H9 (cell line): ENCODE measurements around the gene IPP. TPM values are rescaled to one million over a fixed set of nuclear protein-coding genes. Genes with fewer than 3 reads are reported as not detected.
"Not testable (repeated sequence)": the region's sequence is repeated elsewhere in the genome, so short reads cannot be mapped to it uniquely, and the experiment has no call there.

Experiments used
- DNase-seq: peaks from one replicate; pipeline ENCODE4 v3.0.0-alpha.2; 2017
- H2AFZ ChIP-seq: one replicate; pipeline ENCODE4 v1.6.1; 2013; ENCODE audit warnings: mild to moderate bottlenecking, low read length, control low read depth, moderate library complexity
- H2AK5ac ChIP-seq: 2 replicates; pipeline ENCODE4 v1.6.1; 2013; ENCODE audit warnings: low read length, control low read depth, mixed read lengths; ENCODE audit not compliant: insufficient read length
- H2BK120ac ChIP-seq: one replicate; pipeline ENCODE4 v1.6.1; 2013; ENCODE audit warnings: low read depth, mild to moderate bottlenecking, low read length, control low read depth, inconsistent platforms; ENCODE audit not compliant: poor library complexity, severe bottlenecking
- H2BK12ac ChIP-seq: 2 replicates; pipeline ENCODE4 v1.6.1; 2013; ENCODE audit warnings: low read length, control low read depth, mixed read lengths, low read depth; ENCODE audit not compliant: insufficient read length
- H2BK15ac ChIP-seq: 2 replicates; pipeline ENCODE4 v1.6.1; 2013; ENCODE audit warnings: low read depth, low read length, control low read depth
- H2BK20ac ChIP-seq: one replicate; pipeline ENCODE4 v1.6.1; 2013; ENCODE audit warnings: low read depth, mild to moderate bottlenecking, low read length, control low read depth, inconsistent platforms; ENCODE audit not compliant: poor library complexity, severe bottlenecking
- H2BK5ac ChIP-seq: 2 replicates; pipeline ENCODE4 v1.6.1; 2013; ENCODE audit warnings: low read length, control low read depth, mixed read lengths; ENCODE audit not compliant: insufficient read length
- H3K14ac ChIP-seq: 2 replicates; pipeline ENCODE4 v1.6.1; 2013; ENCODE audit warnings: low read length, control low read depth; ENCODE audit not compliant: insufficient read depth
- H3K18ac ChIP-seq: 2 replicates; pipeline ENCODE4 v1.6.1; 2013; ENCODE audit warnings: low read depth, mild to moderate bottlenecking, mixed read lengths, low read length, control low read depth; ENCODE audit not compliant: insufficient read length
- H3K23ac ChIP-seq: 2 replicates; pipeline ENCODE4 v1.6.1; 2013; ENCODE audit warnings: low read length, control low read depth, mixed read lengths, low read depth; ENCODE audit not compliant: insufficient read length
- H3K23me2 ChIP-seq: 2 replicates; pipeline ENCODE4 v1.6.1; 2013; ENCODE audit warnings: low read depth, mild to moderate bottlenecking, mixed read lengths, low read length, control low read depth; ENCODE audit not compliant: insufficient read length, poor library complexity, severe bottlenecking
- H3K27ac ChIP-seq: 2 replicates; pipeline ENCODE4 v1.5.1; 2013; ENCODE audit warnings: low read length, control low read depth, mixed read lengths, low read depth; ENCODE audit not compliant: insufficient read length
- H3K27me3 ChIP-seq: 2 replicates; pipeline ENCODE4 v1.6.1; 2013; ENCODE audit warnings: low read length, control low read depth, inconsistent platforms; ENCODE audit not compliant: insufficient read depth
- H3K4ac ChIP-seq: 2 replicates; pipeline ENCODE4 v1.6.1; 2013; ENCODE audit warnings: low read depth, mild to moderate bottlenecking, control low read depth, inconsistent platforms, low read length, moderate library complexity
- H3K4me1 ChIP-seq: 2 replicates; pipeline ENCODE4 v1.6.1; 2013; ENCODE audit warnings: low read length, control low read depth, inconsistent platforms; ENCODE audit not compliant: insufficient read depth
- H3K4me2 ChIP-seq: 2 replicates; pipeline ENCODE4 v1.6.1; 2013; ENCODE audit warnings: low read length, control low read depth, mixed read lengths; ENCODE audit not compliant: insufficient read length, insufficient read depth
- H3K56ac ChIP-seq: 2 replicates; pipeline ENCODE4 v1.6.1; 2013; ENCODE audit warnings: low read depth, mild to moderate bottlenecking, mixed read lengths, low read length, control low read depth; ENCODE audit not compliant: insufficient read length
- H3K79me1 ChIP-seq: 2 replicates; pipeline ENCODE4 v1.6.1; 2013; ENCODE audit warnings: low read depth, mild to moderate bottlenecking, moderate library complexity, low read length, control low read depth, inconsistent platforms; ENCODE audit not compliant: insufficient read depth, poor library complexity, severe bottlenecking
- H3K79me2 ChIP-seq: 2 replicates; pipeline ENCODE4 v1.6.1; 2013; ENCODE audit warnings: low read length, control low read depth, inconsistent platforms; ENCODE audit not compliant: insufficient read depth
- H3K9ac ChIP-seq: 2 replicates; pipeline ENCODE4 v1.6.1; 2013; ENCODE audit warnings: low read length, control low read depth, mixed read lengths; ENCODE audit not compliant: insufficient read length; ENCODE audit errors: extremely low read depth
- H3K9me3 ChIP-seq: one replicate; pipeline ENCODE4 v1.6.1; 2013; ENCODE audit warnings: low read depth, low read length, inconsistent platforms; ENCODE audit not compliant: control insufficient read depth
- H3T11ph ChIP-seq: one replicate; pipeline ENCODE4 v1.6.1; 2013; ENCODE audit warnings: mild to moderate bottlenecking, low read length, control low read depth, inconsistent platforms
- H4K20me1 ChIP-seq: one replicate; pipeline ENCODE4 v1.6.1; 2013; ENCODE audit not compliant: control insufficient read depth, insufficient read length, insufficient read depth
- H4K5ac ChIP-seq: 2 replicates; pipeline ENCODE4 v1.6.1; 2013; ENCODE audit warnings: low read depth, mild to moderate bottlenecking, mixed read lengths, low read length, control low read depth; ENCODE audit not compliant: insufficient read length
- H4K8ac ChIP-seq: replicated peaks from 2 replicates; pipeline ENCODE4 v1.6.1; 2013; ENCODE audit warnings: low read length, control low read depth, mixed read lengths, low read depth; ENCODE audit not compliant: insufficient read length
- H4K91ac ChIP-seq: 2 replicates; pipeline ENCODE4 v1.6.1; 2013; ENCODE audit warnings: low read depth, mild to moderate bottlenecking, moderate library complexity, mixed read lengths, low read length, control low read depth; ENCODE audit not compliant: insufficient read length
- H3K27ac Mint-ChIP-seq, 3 experiments: 2 replicates in 2 of 3; 3 replicates in 1 of 3; pipeline ENCODE4 v1.8.0; 2020 to 2021; ENCODE audit warnings: mixed read lengths in 3 of 3, mild to moderate bottlenecking in 1 of 3, moderate library complexity in 1 of 3
- H3K27me3 Mint-ChIP-seq: 2 replicates; pipeline ENCODE4 v1.8.0; 2021; ENCODE audit warnings: low read depth, mild to moderate bottlenecking, moderate library complexity, mixed read lengths
- H3K36me3 Mint-ChIP-seq, 3 experiments: 2 replicates in 2 of 3; 3 replicates in 1 of 3; pipeline ENCODE4 v1.8.0; 2020 to 2021; ENCODE audit warnings: low read depth in 3 of 3, mixed read lengths in 3 of 3; ENCODE audit not compliant: insufficient read depth in 1 of 3
- H3K4me1 Mint-ChIP-seq, 2 experiments: 2 replicates each; pipeline ENCODE4 v1.8.0; 2020; ENCODE audit warnings: mixed read lengths in 2 of 2
- H3K4me3 Mint-ChIP-seq, 2 experiments: 2 replicates in 1 of 2; 3 replicates in 1 of 2; pipeline ENCODE4 v1.8.0; 2020 to 2021; ENCODE audit warnings: mild to moderate bottlenecking in 2 of 2, mixed read lengths in 2 of 2, moderate library complexity in 1 of 2
- H3K9me3 Mint-ChIP-seq, 2 experiments: 2 replicates in 1 of 2; 3 replicates in 1 of 2; pipeline ENCODE4 v1.8.0; 2020; ENCODE audit warnings: mild to moderate bottlenecking in 2 of 2, mixed read lengths in 2 of 2, moderate library complexity in 1 of 2
- CTCF ChIP-seq: fragments of 200-600 bp; sonication (generic); conservative IDR thresholded peaks from 3 replicates; pipeline ENCODE4 v1.8.0; 2021; ENCODE audit warnings: antibody characterized with exemption, mild to moderate bottlenecking
- WGBS: extraction: QIAGEN DNeasy Blood & Tissue Kit; methylation state at CpG from one replicate; pipeline ENCODE4 v1.1.7; 2013; ENCODE audit warnings: missing lambda C conversion rate, low lambda C conversion rate, mixed read lengths; ENCODE audit not compliant: insufficient read length; ENCODE audit errors: extremely low coverage; 5-methylcytosine and 5-hydroxymethylcytosine counted together
- total RNA-seq: library from RNA; stranded (reverse); gene quantifications from 2 replicates; pipeline ENCODE4 v1.2.1, GENCODE V29; 2021

The IPP gene
- total RNA-seq, 1 experiment from 2014 or later = 6.3 TPM

DNA sequence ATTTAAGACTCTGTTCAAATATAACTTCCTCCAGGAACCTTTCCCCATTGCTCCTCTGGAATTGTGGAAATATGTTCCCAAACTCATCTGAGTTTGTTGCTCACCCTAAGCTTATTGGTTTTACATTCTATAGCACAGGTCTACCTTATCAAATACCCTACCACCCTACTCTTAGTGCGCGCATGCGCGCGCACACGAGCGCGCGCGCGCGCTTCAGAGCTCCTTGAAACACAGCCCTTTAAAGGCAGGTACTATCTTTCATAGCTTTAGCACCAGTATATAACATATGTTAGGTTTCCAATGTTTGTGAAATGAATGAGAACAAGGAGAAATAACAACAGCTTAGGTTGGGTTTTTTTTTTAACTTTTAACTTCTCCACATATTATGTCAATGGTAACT is 3.5 kb downstream of the IPP start:
- no peak overlapping the region for H3K14ac ChIP-seq
- H4K20me1 ChIP-seq = no peaks in the 10 kb centered on the region
- WGBS = no CpG with 5 or more reads among the region's 12 CpGs
- no peak overlapping the region for H4K91ac ChIP-seq
- H2AK5ac ChIP-seq = no peak overlapping the region
- H3K36me3 Mint-ChIP-seq = peaks cover 0 to 6% (median 2%) of the 10 kb centered on the region in 3 experiments; a peak in 3 of 7 replicates
- no peak overlapping the region for H3K18ac ChIP-seq
- H3K56ac ChIP-seq = no peak overlapping the region
- 0 out of 5 replicates have a peak, but pooled peaks cover 0 to 1% of the 10 kb centered on the region in 2 experiments for H3K9me3 Mint-ChIP-seq
- no peaks in the 10 kb centered on the region for H3K79me2 ChIP-seq
- H3K27ac ChIP-seq = no peak overlapping the region
- H3K23me2 ChIP-seq = peaks cover 5% of the 10 kb centered on the region
- no peaks in the 10 kb centered on the region for H3K79me1 ChIP-seq
- peaks cover 9 to 11% of the 10 kb centered on the region in 2 experiments for H3K4me1 Mint-ChIP-seq
- H3K4me2 ChIP-seq = no peak overlapping the region
- H2BK5ac ChIP-seq = no peak overlapping the region
- no peak overlapping the region for H4K5ac ChIP-seq
- no peak overlapping the region for H3K23ac ChIP-seq
- H3K27me3 ChIP-seq = no peaks in the 10 kb centered on the region
- H2AFZ ChIP-seq = no peak overlapping the region
- H2BK120ac ChIP-seq = no peak overlapping the region
- TF ChIP-seq CTCF = no peak
- H2BK15ac ChIP-seq = no peak overlapping the region
- H2BK20ac ChIP-seq = no peak overlapping the region
- DNase-seq = no peak
- no peak overlapping the region; a peak in 1 of 7 replicates for H3K27ac Mint-ChIP-seq
- H2BK12ac ChIP-seq = no peak overlapping the region
- no peak overlapping the region for H3K4ac ChIP-seq
- H3T11ph ChIP-seq = no peak overlapping the region
- no peaks in the 10 kb centered on the region for H3K9me3 ChIP-seq
- no peak overlapping the region for H4K8ac ChIP-seq
- no peak overlapping the region for H3K9ac ChIP-seq
- no peaks in the 10 kb centered on the region for H3K4me1 ChIP-seq
- no peaks in the 10 kb centered on the region for H3K27me3 Mint-ChIP-seq
- no peak overlapping the region for H3K4me3 Mint-ChIP-seq

GRCh38 chr1:45739641-45740156 is 10.8 kb downstream of the IPP start:
- not testable (repeated sequence) for H3K9ac ChIP-seq, H2BK15ac ChIP-seq

More at GRCh38 chr1:45739641-45740156, 10.8 kb downstream of the IPP start:
- H2AFZ ChIP-seq, H3K4me1 Mint-ChIP-seq, H3K27ac ChIP-seq, H3K23me2 ChIP-seq, H2BK20ac ChIP-seq, H4K20me1 ChIP-seq, DNase-seq, H2BK12ac ChIP-seq, H3K79me2 ChIP-seq, H2BK5ac ChIP-seq, H3K23ac ChIP-seq, H3T11ph ChIP-seq, H2BK120ac ChIP-seq, H3K79me1 ChIP-seq, H2AK5ac ChIP-seq, H3K4ac ChIP-seq, H3K27me3 Mint-ChIP-seq, H3K27me3 ChIP-seq, H4K5ac ChIP-seq, H4K91ac ChIP-seq, H4K8ac ChIP-seq, H3K14ac ChIP-seq, H3K4me3 Mint-ChIP-seq, H3K4me1 ChIP-seq, H3K27ac Mint-ChIP-seq, H3K9me3 Mint-ChIP-seq, H3K4me2 ChIP-seq, H3K9me3 ChIP-seq, H3K18ac ChIP-seq, H3K56ac ChIP-seq: not testable (repeated sequence)
- WGBS = no CpG with 5 or more reads among the region's 5 CpGs
- H3K36me3 Mint-ChIP-seq = peaks cover 13 to 17% (median 17%) of the 10 kb centered on the region in 3 experiments
